B cell (primary cell): ENCODE results near the gene TNFRSF9. TPM values are rescaled to one million over a fixed set of nuclear protein-coding genes. Genes with fewer than 3 reads are reported as not detected.
A peak's percentile ranks its signal among the peaks of the same experiment; 100 is the strongest.

Experiments used
- ATAC-seq: fragments of 200-7000 bp; cut with Tn5 transposase; one replicate; pipeline ENCODE4 v1.10.0; 2021; ENCODE audit warnings: low read depth, mild to moderate bottlenecking, moderate number of reproducible peaks, moderate library complexity
- CTCF ChIA-PET: fragments of 350-600 bp; sonication (Branson Sonifier 250); formaldehyde crosslinking; loops from one replicate; lab custom pipeline; 2021; ENCODE audit warnings: antibody characterized with exemption, inconsistent platforms; lab: Charles Lee
- POLR2A ChIA-PET: fragments of 350-600 bp; sonication (Branson Sonifier 250); formaldehyde crosslinking; loops from one replicate; lab custom pipeline; 2021; ENCODE audit warnings: antibody characterized with exemption; lab: Charles Lee
- DNase-seq: peaks from one replicate; pipeline ENCODE4 v3.0.0; 2013
- H2AFZ ChIP-seq: 2 replicates; pipeline ENCODE4 v1.6.1; 2012; ENCODE audit warnings: mild to moderate bottlenecking, low read depth, low read length; ENCODE audit not compliant: insufficient read depth, poor library complexity, severe bottlenecking
- H3K27ac ChIP-seq, 2 donors: 1 replicate in 1 of 2; 2 replicates in 1 of 2; pipeline ENCODE4 v1.5.1; 2012 to 2013; ENCODE audit warnings: low read length in 2 of 2, mild to moderate bottlenecking in 2 of 2, moderate library complexity in 1 of 2
- H3K27me3 ChIP-seq, 4 experiments: fragments of 200-600 bp in 1 of 4; sonication (generic) in 1 of 4; replicated peaks in 1 of 4; 1 replicate in 2 of 4; 2 replicates in 2 of 4; pipeline versions ENCODE4 v1.6.1 to v1.7.0; 2013 to 2016; ENCODE audit warnings: low read length in 3 of 4, mild to moderate bottlenecking in 2 of 4, mixed read lengths in 1 of 4, moderate library complexity in 1 of 4; ENCODE audit not compliant: insufficient read depth in 4 of 4, control insufficient read depth in 3 of 4; ENCODE audit errors: control extremely low read depth in 1 of 4
- H3K36me3 ChIP-seq, 2 experiments: replicated peaks in 1 of 2; 1 replicate in 1 of 2; 2 replicates in 1 of 2; pipeline versions ENCODE4 v1.6.1 to v1.7.1; 2013; ENCODE audit warnings: low read length in 1 of 2; ENCODE audit not compliant: insufficient read depth in 2 of 2, control insufficient read depth in 1 of 2; ENCODE audit errors: control extremely low read depth in 1 of 2, extremely low read depth in 1 of 2
- H3K4me1 ChIP-seq, 2 donors: fragments of 200-600 bp in 1 of 2; sonication (generic) in 1 of 2; 1 replicate in 1 of 2; 2 replicates in 1 of 2; pipeline versions ENCODE4 v1.5.1 to v1.6.1; 2013 to 2017; ENCODE audit warnings: low read length in 2 of 2; ENCODE audit not compliant: control insufficient read depth in 2 of 2, insufficient read depth in 2 of 2
- H3K4me2 ChIP-seq: replicated peaks from 2 replicates; pipeline ENCODE3; 2012; ENCODE audit warnings: mild to moderate bottlenecking, low read depth, low read length; ENCODE audit not compliant: poor library complexity, severe bottlenecking
- H3K4me3 ChIP-seq, 5 experiments: fragments of 200-600 bp in 1 of 5; sonication (generic) in 1 of 5; 1 replicate in 3 of 5; 2 replicates in 2 of 5; pipeline versions ENCODE4 v1.5.1 to v1.7.0; 2011 to 2016; ENCODE audit warnings: low read length in 4 of 5, mild to moderate bottlenecking in 4 of 5, low read depth in 2 of 5, control low read depth in 1 of 5, moderate library complexity in 1 of 5; ENCODE audit not compliant: insufficient read depth in 1 of 5; ENCODE audit errors: control extremely low read depth in 1 of 5, extremely low read depth in 1 of 5
- H3K79me2 ChIP-seq: fragments of 200-600 bp; sonication (generic); one replicate; pipeline ENCODE4 v1.6.0; 2016; ENCODE audit warnings: low read length; ENCODE audit not compliant: control insufficient read depth, insufficient read depth
- H3K9ac ChIP-seq: fragments of 200-600 bp; sonication (generic); 2 replicates; pipeline ENCODE4 v1.6.1; 2017; ENCODE audit warnings: mild to moderate bottlenecking, low read length, moderate library complexity
- H3K9me3 ChIP-seq, 3 donors: one replicate each; pipeline versions ENCODE4 v1.6.1 to v1.7.1; 2013; ENCODE audit warnings: low read length in 2 of 3; ENCODE audit not compliant: control insufficient read depth in 2 of 3, insufficient read depth in 1 of 3; ENCODE audit errors: control extremely low read depth in 1 of 3
- H4K20me1 ChIP-seq: 2 replicates; pipeline ENCODE4 v1.6.0; 2012; ENCODE audit warnings: mild to moderate bottlenecking, low read length; ENCODE audit not compliant: insufficient read depth, control insufficient read depth, poor library complexity, severe bottlenecking
- H3K27ac Mint-ChIP-seq: one replicate; pipeline ENCODE4 v1.8.0; 2021; ENCODE audit warnings: mixed read lengths
- H3K27me3 Mint-ChIP-seq: one replicate; pipeline ENCODE4 v1.8.0; 2021; ENCODE audit warnings: mixed read lengths
- H3K4me1 Mint-ChIP-seq: one replicate; pipeline ENCODE4 v1.8.0; 2021; ENCODE audit warnings: mixed read lengths
- H3K4me3 Mint-ChIP-seq: one replicate; pipeline ENCODE4 v1.8.0; 2021; ENCODE audit warnings: mixed read lengths
- H3K9me3 Mint-ChIP-seq: one replicate; pipeline ENCODE4 v1.8.0; 2022; ENCODE audit warnings: mixed read lengths; ENCODE audit not compliant: insufficient read depth
- CTCF ChIP-seq: fragments of 200-600 bp; IDR thresholded peaks from one replicate; pipeline ENCODE4 v1.8.0; 2022; ENCODE audit warnings: antibody characterized with exemption, mild to moderate bottlenecking
- EZH2 ChIP-seq: IDR thresholded peaks from 2 replicates; pipeline ENCODE4 v1.6.1; 2012; ENCODE audit warnings: borderline replicate concordance, low read depth, mild to moderate bottlenecking, moderate library complexity, low read length; ENCODE audit not compliant: insufficient read depth, poor library complexity, severe bottlenecking
- WGBS: methylation state at CpG from one replicate; pipeline ENCODE4 v1.1.5; 2013; ENCODE audit warnings: missing lambda C conversion rate; ENCODE audit not compliant: insufficient coverage; 5-methylcytosine and 5-hydroxymethylcytosine counted together
- intact Hi-C: fragments of 100-400 bp; cut with micrococcal nuclease; formaldehyde crosslinking; loops from one replicate; pipeline ENCODE4 v1.10.0; 2022
- polyA plus RNA-seq: library from polyadenylated mRNA; depleted of rRNA; stranded (reverse); fragments of >200 nt; gene quantifications from 2 replicates; pipeline ENCODE4 v1.2.3, GENCODE V29; 2012
- total RNA-seq, 2 donors: library from RNA; stranded (reverse); fragments of 120-200 nt in 1 of 2; gene quantifications; 1 replicate in 1 of 2; 2 replicates in 1 of 2; pipeline versions ENCODE4 v1.2.3 to v1.2.4, GENCODE V29; 2013 to 2022

The TNFRSF9 gene
- total and polyA plus RNA-seq, 2 donors (not counting 1 experiment from before 2014, with no cell fraction given): 0.01 to 0.44 TPM

DNA sequence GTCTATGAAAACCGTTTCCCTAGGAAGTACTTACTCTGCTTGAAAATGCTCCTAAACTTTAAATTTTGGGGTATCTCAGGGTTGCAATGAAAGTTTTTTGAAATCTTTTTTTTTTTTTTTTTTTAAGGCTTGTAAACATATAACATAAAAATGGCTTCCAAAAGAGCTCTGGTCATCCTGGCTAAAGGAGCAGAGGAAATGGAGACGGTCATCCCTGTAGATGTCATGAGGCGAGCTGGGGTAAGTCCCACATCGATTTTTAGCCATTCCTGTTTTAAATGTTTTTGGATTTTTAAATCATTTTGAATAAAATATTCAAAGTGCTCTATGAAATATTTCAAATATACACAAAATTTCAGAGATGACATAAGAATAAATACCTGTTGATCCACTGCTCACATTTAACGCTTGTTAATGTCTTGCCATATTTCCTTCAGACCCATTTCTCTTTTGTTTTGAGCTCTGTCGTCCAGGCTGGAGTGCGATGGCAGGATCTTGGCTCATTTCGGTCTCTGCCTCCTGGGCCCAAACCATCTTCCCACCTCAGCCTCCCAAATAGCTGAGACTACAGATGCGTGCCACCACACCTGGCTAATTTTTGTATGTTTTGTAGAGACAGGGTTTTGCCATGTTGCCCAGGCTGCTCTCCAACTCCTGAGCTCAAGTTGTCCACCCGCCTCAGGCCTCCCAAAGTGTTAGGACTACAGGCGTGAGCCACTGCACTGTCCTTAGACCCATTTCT is 22.2 kb upstream of the TNFRSF9 start:
- H3K4me1 Mint-ChIP-seq: peaks cover 50% of the 10 kb centered on the region
- ChIA-PET CTCF (interaction anchor here (0.6 to 1.4 kb wide), 3 partner anchors 13 to 54 kb away, joined by 3 to 8 read pairs (median 3); no protein-coding TSS in a partner anchor), POLR2A (interaction anchor here (0.6 to 0.7 kb wide), 2 partner anchors 10 to 855 kb away, joined by 4 read pairs; partner anchors contain the start of gene RERE)
- H3K27ac Mint-ChIP-seq: peak overlapping the region; percentile 96
- 100% methylated on average over 3 of the region's 11 CpGs for WGBS
- H3K9me3 Mint-ChIP-seq: no peaks in the 10 kb centered on the region
- ATAC-seq: no peak
- DNase-seq: no peak
- intact Hi-C loops: loop anchor here (1.0 to 5.0 kb wide), 4 partner anchors 9 to 854 kb away; partner anchors contain the start of genes RERE and VAMP3
- H3K79me2 ChIP-seq: peaks cover 63% of the 10 kb centered on the region
- H3K9ac ChIP-seq: peak overlapping the region; percentile 96
- peaks cover 7 to 30% of the 10 kb centered on the region in 2 experiments for H3K36me3 ChIP-seq
- peak overlapping the region; percentile 77 for H3K4me2 ChIP-seq
- H3K4me3 ChIP-seq: peak overlapping the region in 3 of 5 experiments; percentile 67 to 90 (median 81)
- TF ChIP-seq EZH2: no peak
- TF ChIP-seq CTCF: no peak
- peaks cover 32% of the 10 kb centered on the region for H4K20me1 ChIP-seq
- H3K27ac ChIP-seq: peak overlapping the region; percentile 88 to 99
- H3K27me3 ChIP-seq: no peaks in the 10 kb centered on the region
- H3K4me3 Mint-ChIP-seq: peak overlapping the region; percentile 97
- H3K27me3 Mint-ChIP-seq: no peaks in the 10 kb centered on the region
- peaks cover 19 to 23% of the 10 kb centered on the region in 2 donors for H3K4me1 ChIP-seq
- H3K9me3 ChIP-seq: no peaks in the 10 kb centered on the region
- peak overlapping the region; percentile 76 for H2AFZ ChIP-seq

- ATAC-seq: no peak
- peak overlapping the region; percentile 96 for H3K27ac Mint-ChIP-seq
- POLR2A ChIA-PET: interaction anchor here (0.6 to 0.7 kb wide), 2 partner anchors 13 to 855 kb away, joined by 4 to 5 read pairs; partner anchors contain the start of gene RERE
- H3K4me3 Mint-ChIP-seq: peak overlapping the region; percentile 97
- TF ChIP-seq CTCF (no peak), EZH2 (no peak)
- H3K9me3 Mint-ChIP-seq: no peaks in the 10 kb centered on the region
- Histone ChIP-seq H3K36me3 (peaks cover 6 to 30% of the 10 kb centered on the region in 2 experiments), H2AFZ (peak overlapping the region; percentile 76), H4K20me1 (peaks cover 23% of the 10 kb centered on the region), H3K4me3 (peak overlapping the region; percentile 30 to 90 (median 67)), H3K79me2 (peaks cover 55% of the 10 kb centered on the region), H3K9ac (peak overlapping the region; percentile 96), H3K27me3 (no peaks in the 10 kb centered on the region), H3K27ac (peak overlapping the region; percentile 88 to 99), H3K4me2 (peak overlapping the region; percentile 77), H3K9me3 (no peaks in the 10 kb centered on the region), H3K4me1 (peaks cover 19 to 23% of the 10 kb centered on the region in 2 donors)
- CTCF ChIA-PET: interaction anchor here (0.6 kb wide), 2 partner anchors 53 kb away, joined by 3 read pairs; no protein-coding TSS in a partner anchor
- WGBS: 0% methylated on average over 6 of the region's 10 CpGs
- H3K4me1 Mint-ChIP-seq: peaks cover 45% of the 10 kb centered on the region
- intact Hi-C loops: loop anchor here (1.0 to 5.0 kb wide), 4 partner anchors 8 to 855 kb away; partner anchors contain the start of genes RERE and VAMP3
- H3K27me3 Mint-ChIP-seq: no peaks in the 10 kb centered on the region
- no peak for DNase-seq
Observed at GRCh38 chr1:7962014-7962335, 21.3 kb upstream of the TNFRSF9 start.
